ENCODE results near the gene CNOT4. TPM values are rescaled to one million over a fixed set of nuclear protein-coding genes. Genes with fewer than 3 reads are reported as not detected.
A peak's percentile ranks its signal among the peaks of the same experiment; 100 is the strongest.

CNOT4 gene
- total RNA-seq, 1 donor from 2014 or later, result 25.8 TPM

DNA sequence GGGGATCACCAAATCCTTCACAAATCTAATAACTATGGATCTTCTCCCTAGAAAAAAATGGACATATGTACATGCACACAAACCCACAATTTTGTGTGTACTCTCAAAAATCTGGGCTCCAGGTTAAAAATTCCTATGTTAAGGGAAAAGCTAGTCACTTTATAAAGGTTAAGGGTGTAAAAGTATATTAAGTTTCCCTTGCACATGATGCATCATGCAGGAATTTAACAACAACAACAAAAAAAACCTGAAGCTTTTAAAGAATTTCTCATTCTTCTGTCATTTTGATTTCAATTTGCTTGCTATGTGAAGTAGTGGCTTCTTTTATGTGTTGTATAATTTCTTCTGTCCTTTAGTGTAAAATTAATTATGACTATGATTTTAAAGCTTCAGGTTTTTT, 123.7 kb downstream of the CNOT4 start:
- Histone ChIP-seq H3K27ac (no peak overlapping the region), H3K36me3 (peaks cover 17% of the 10 kb centered on the region), H3K4me1 (no peaks in the 10 kb centered on the region), H3K9me3 (no peaks in the 10 kb centered on the region), H3K4me3 (no peak overlapping the region), H3K27me3 (no peaks in the 10 kb centered on the region)
- TF ChIP-seq, protein P1, sequence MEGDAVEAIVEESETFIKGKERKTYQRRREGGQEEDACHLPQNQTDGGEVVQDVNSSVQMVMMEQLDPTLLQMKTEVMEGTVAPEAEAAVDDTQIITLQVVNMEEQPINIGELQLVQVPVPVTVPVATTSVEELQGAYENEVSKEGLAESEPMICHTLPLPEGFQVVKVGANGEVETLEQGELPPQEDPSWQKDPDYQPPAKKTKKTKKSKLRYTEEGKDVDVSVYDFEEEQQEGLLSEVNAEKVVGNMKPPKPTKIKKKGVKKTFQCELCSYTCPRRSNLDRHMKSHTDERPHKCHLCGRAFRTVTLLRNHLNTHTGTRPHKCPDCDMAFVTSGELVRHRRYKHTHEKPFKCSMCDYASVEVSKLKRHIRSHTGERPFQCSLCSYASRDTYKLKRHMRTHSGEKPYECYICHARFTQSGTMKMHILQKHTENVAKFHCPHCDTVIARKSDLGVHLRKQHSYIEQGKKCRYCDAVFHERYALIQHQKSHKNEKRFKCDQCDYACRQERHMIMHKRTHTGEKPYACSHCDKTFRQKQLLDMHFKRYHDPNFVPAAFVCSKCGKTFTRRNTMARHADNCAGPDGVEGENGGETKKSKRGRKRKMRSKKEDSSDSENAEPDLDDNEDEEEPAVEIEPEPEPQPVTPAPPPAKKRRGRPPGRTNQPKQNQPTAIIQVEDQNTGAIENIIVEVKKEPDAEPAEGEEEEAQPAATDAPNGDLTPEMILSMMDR (IDR thresholded peaks at IDR 0.05), result no peak
- intact Hi-C loops (cut with DNase I), result no loop called here
- ATAC-seq (no peak), DNase-seq (no peak)

GRCh38 chr7:135385209-135385608, 124.7 kb downstream of the CNOT4 start:
- H3K27ac ChIP-seq, result no peak overlapping the region
- H3K4me1 ChIP-seq, result no peaks in the 10 kb centered on the region
- intact Hi-C loops (cut with DNase I), result no loop called here
- peak; percentile 29 for ATAC-seq
- H3K27me3 ChIP-seq, result no peaks in the 10 kb centered on the region
- H3K9me3 ChIP-seq, result no peaks in the 10 kb centered on the region
- no peak overlapping the region for H3K4me3 ChIP-seq
- TF ChIP-seq, protein P1 (IDR thresholded peaks at IDR 0.05), result no peak
- no peak for DNase-seq
- H3K36me3 ChIP-seq, result peaks cover 17% of the 10 kb centered on the region

DNA sequence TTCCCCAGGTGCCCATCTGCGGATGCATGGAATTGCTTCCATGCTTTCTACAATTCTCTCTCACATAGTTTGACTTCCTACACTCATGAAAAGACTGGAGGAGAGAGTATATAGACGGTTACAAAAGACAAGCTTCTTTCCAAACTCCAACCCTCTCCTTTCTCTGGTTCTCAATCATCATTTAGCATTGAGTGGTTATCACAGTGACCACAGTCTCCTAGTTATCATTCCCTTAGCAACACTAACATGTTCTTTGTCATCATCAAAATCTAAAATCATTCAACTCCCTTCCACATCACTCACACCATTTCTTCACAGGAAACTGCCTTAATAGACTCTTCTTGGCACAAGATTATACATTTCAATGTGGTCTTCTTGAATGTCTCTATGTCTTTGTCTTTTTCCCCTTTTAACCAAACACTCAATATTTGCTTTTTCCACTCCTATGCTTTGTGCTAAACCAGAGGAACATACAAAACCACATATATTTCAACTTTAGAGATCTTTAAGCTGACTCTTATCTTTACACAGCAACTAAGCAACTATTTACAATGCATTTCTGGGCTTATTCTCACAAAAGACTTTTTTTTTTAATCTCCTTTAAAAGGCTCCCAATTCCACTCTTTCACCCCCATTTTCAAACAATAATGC, 126.3 kb downstream of the CNOT4 start:
- no peaks in the 10 kb centered on the region for H3K9me3 ChIP-seq
- H3K36me3 ChIP-seq, result peaks cover 17% of the 10 kb centered on the region
- no peak overlapping the region for H3K4me3 ChIP-seq
- DNase-seq, result no peak
- no peak overlapping the region for H3K27ac ChIP-seq
- TF ChIP-seq, protein P1 (IDR thresholded peaks at IDR 0.05), result no peak
- intact Hi-C loops (cut with DNase I), result no loop called here
- H3K27me3 ChIP-seq, result no peaks in the 10 kb centered on the region
- no peak for ATAC-seq
- no peaks in the 10 kb centered on the region for H3K4me1 ChIP-seq

DNA sequence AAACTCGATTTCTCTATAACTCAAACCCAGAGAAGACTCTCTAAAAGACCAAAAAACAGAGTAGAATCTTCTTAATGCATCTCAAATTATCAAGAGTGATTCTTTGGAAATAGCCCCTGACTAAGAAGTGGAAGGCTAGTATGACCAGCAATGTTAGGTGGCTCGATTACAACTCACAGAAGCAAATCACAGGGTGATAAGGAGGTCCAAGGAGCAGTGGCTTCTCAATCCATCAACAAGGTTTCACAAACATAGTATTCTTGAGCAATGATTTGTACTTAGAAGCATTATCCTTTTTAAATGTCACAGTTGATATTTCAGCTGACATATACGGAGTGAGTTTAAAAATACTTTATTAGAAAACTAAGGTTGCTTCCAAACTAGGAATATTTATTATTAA, 127.7 kb downstream of the CNOT4 start:
- no peak overlapping the region for H3K27ac ChIP-seq
- ATAC-seq, result no peak
- TF ChIP-seq, protein P1 (IDR thresholded peaks at IDR 0.05), result no peak
- H3K4me3 ChIP-seq, result no peak overlapping the region
- H3K9me3 ChIP-seq, result no peaks in the 10 kb centered on the region
- DNase-seq, result no peak
- H3K27me3 ChIP-seq, result no peaks in the 10 kb centered on the region
- peaks cover 4% of the 10 kb centered on the region for H3K36me3 ChIP-seq
- intact Hi-C loops (cut with DNase I), result no loop called here
- H3K4me1 ChIP-seq, result no peaks in the 10 kb centered on the region

DNA sequence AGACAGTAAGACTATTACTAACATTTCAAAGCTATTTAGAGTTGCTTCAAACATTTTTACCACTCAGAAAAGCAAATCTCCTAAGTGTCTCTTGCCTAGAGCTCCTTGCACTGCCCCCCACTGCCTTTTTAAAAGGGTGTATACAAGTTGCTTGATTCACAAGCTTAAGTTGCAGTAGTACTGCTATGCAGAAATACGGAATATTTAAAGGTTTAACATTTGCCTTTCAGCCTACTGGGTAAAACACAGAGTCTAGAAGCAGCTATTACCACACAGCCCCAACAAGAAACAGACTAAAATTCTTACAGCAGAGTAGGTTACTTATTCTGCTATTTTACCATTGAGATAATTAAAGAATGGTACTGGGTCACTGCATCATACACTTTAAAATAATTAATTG, 128.5 kb downstream of the CNOT4 start:
- Histone ChIP-seq H3K27me3 (no peaks in the 10 kb centered on the region), H3K4me3 (no peak overlapping the region), H3K9me3 (no peaks in the 10 kb centered on the region), H3K27ac (no peak overlapping the region), H3K36me3 (no peaks in the 10 kb centered on the region), H3K4me1 (no peaks in the 10 kb centered on the region)
- ATAC-seq (no peak), DNase-seq (no peak)
- TF ChIP-seq, protein P1 (IDR thresholded peaks at IDR 0.05), result no peak
- intact Hi-C loops (cut with DNase I), result no loop called here

DNA sequence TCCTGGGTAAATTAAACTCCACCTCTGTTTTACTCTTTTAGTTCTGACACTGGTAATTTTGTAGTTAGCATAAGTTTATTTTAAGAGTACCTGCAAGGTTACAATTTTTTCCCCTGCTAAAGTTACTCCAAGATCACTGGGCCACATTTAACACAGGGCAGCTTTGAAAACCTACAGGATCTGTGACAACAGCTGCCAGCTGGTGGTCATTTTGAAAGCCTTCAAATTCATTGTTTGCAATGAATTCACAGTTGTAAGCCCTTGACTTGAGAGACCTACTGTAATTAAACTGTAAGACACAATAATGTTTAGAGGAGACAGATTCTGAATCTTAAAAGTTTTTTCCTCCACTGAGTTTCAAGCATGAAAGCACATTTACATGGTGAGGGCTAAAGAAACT, 129.6 kb downstream of the CNOT4 start:
- Histone ChIP-seq H3K4me1 (no peaks in the 10 kb centered on the region), H3K27me3 (no peaks in the 10 kb centered on the region), H3K4me3 (no peak overlapping the region), H3K36me3 (no peaks in the 10 kb centered on the region), H3K9me3 (no peaks in the 10 kb centered on the region), H3K27ac (no peak overlapping the region)
- TF ChIP-seq, protein P1 (IDR thresholded peaks at IDR 0.05), result no peak
- no peak for DNase-seq
- intact Hi-C loops (cut with DNase I), result no loop called here
- ATAC-seq, result no peak

All from upper lobe of right lung (tissue), 1 donor.